HepG2 (cell line): ENCODE data around the gene TMTC3. TPM values are rescaled to one million over a fixed set of nuclear protein-coding genes. Genes with fewer than 3 reads are reported as not detected.

Experiments used
- ATAC-seq: fragments of 200-7000 bp; cut with Tn5 transposase; 3 replicates; pipeline ENCODE4 v1.9.1; 2020; ENCODE audit warnings: mild to moderate bottlenecking, moderate library complexity
- BruUV-seq: library from RNA; stranded (reverse); fragments of 400-500 nt; replicated peaks from 2 replicates; lab custom pipeline; 2021; lab: Mats Ljungman, UMichigan
- CTCF ChIA-PET: fragments of 300-600 bp; formaldehyde crosslinking; extraction: SDS; loops from one replicate; lab custom pipeline; 2021; ENCODE audit warnings: low total read pairs, inconsistent platforms, low intra/inter-chr PET ratio; lab: Yijun Ruan, JAX
- POLR2A ChIA-PET: fragments of 350-600 bp; sonication (Branson Sonifier 250); formaldehyde crosslinking; loops from one replicate; lab custom pipeline; 2020; ENCODE audit warnings: antibody characterized with exemption, inconsistent platforms; lab: Yijun Ruan, JAX
- DNase-seq: peaks from one replicate; pipeline ENCODE4 v3.0.0-alpha.2; 2015; ENCODE audit warnings: low spot score
- FAIRE-seq: peaks from 3 replicates; lab custom pipeline; 2011; peaks lifted over from hg19 to GRCh38; lab: Jason Lieb, UNC
- H2AFZ ChIP-seq: one replicate; pipeline ENCODE4 v1.6.1; 2011; ENCODE audit warnings: low read length, inconsistent platforms
- H3K27ac ChIP-seq: fragments of 300-600 bp; 3 replicates; pipeline ENCODE4 v1.8.0; 2011; ENCODE audit warnings: mixed run types, mild to moderate bottlenecking, mixed read lengths, low read length, inconsistent platforms; ENCODE audit not compliant: insufficient read depth; ENCODE audit errors: extremely low read length
- H3K27me3 ChIP-seq, 2 experiments: fragments of 200-600 bp in 1 of 2; 2 replicates in 1 of 2; 3 replicates in 1 of 2; pipeline versions ENCODE4 v1.6.0 to v1.8.0; 2011; ENCODE audit warnings: low read length in 2 of 2, mild to moderate bottlenecking in 2 of 2, moderate library complexity in 2 of 2, inconsistent platforms in 1 of 2; ENCODE audit not compliant: insufficient read depth in 2 of 2, control insufficient read depth in 1 of 2
- H3K36me3 ChIP-seq, 2 experiments: fragments of 200-600 bp in 1 of 2; replicated peaks in 1 of 2; 2 replicates in 1 of 2; 3 replicates in 1 of 2; pipeline versions ENCODE4 v1.5.1 to v1.8.0; 2011; ENCODE audit warnings: low read length in 2 of 2, inconsistent platforms in 1 of 2; ENCODE audit not compliant: insufficient read depth in 2 of 2, control insufficient read depth in 1 of 2
- H3K4me1 ChIP-seq: 2 replicates; pipeline ENCODE4 v1.5.1; 2012; ENCODE audit warnings: low read length, inconsistent platforms; ENCODE audit not compliant: insufficient read depth
- H3K4me2 ChIP-seq: 2 replicates; pipeline ENCODE4 v1.6.0; 2011; ENCODE audit warnings: low read depth, low read length, inconsistent platforms
- H3K4me3 ChIP-seq, 3 experiments: fragments of 200-600 bp in 1 of 3; sonication (generic), shearing (Covaris generic) in 1 of 3; replicated peaks in 1 of 3; 2 replicates each; pipeline ENCODE4 v1.5.1; 2011 to 2016; ENCODE audit warnings: low read length in 3 of 3, inconsistent platforms in 2 of 3, low read depth in 2 of 3, mild to moderate bottlenecking in 2 of 3, control low read depth in 1 of 3, mixed read lengths in 1 of 3; ENCODE audit not compliant: insufficient read depth in 1 of 3
- H3K79me2 ChIP-seq: one replicate; pipeline ENCODE4 v1.6.1; 2011; ENCODE audit warnings: low read length, inconsistent platforms; ENCODE audit not compliant: insufficient read depth
- H3K9ac ChIP-seq: 2 replicates; pipeline ENCODE4 v1.6.0; 2011; ENCODE audit warnings: mild to moderate bottlenecking, low read depth, low read length, inconsistent platforms; ENCODE audit not compliant: insufficient read depth
- H3K9me3 ChIP-seq: 2 replicates; pipeline ENCODE4 v1.5.1; 2012; ENCODE audit warnings: mild to moderate bottlenecking, low read length
- H4K20me1 ChIP-seq: 2 replicates; pipeline ENCODE4 v1.6.0; 2011; ENCODE audit warnings: inconsistent platforms, mild to moderate bottlenecking, low read length, moderate library complexity; ENCODE audit not compliant: insufficient read depth
- ATF7 ChIP-seq, 2 experiments: fragments of 450-650 bp in 1 of 2; sonication (generic) in 1 of 2; formaldehyde crosslinking in 1 of 2; IDR thresholded peaks; 2 replicates each; pipeline versions ENCODE4 v1.4.0 to v1.6.1; 2016 to 2020; ENCODE audit warnings: antibody characterized with exemption in 1 of 2, mild to moderate bottlenecking in 1 of 2, missing genetic modification reagents in 1 of 2
- ESRRA ChIP-seq: sonication (generic); formaldehyde crosslinking; IDR thresholded peaks from 2 replicates; pipeline ENCODE4 v1.5.1; 2020; ENCODE audit warnings: mild to moderate bottlenecking, low read depth, missing genetic modification reagents
- ZFP37 ChIP-seq: sonication (generic); formaldehyde crosslinking; IDR thresholded peaks from 2 replicates; pipeline ENCODE4 v1.4.0; 2020; ENCODE audit warnings: missing genetic modification reagents, borderline replicate concordance
- ZNF326 ChIP-seq: sonication (generic); formaldehyde crosslinking; IDR thresholded peaks from 2 replicates; pipeline ENCODE4 v1.4.0; 2020; ENCODE audit warnings: missing genetic modification reagents, borderline replicate concordance
- ZNF564 ChIP-seq: sonication (generic); formaldehyde crosslinking; IDR thresholded peaks from 2 replicates; pipeline ENCODE4 v1.8.1; 2023; ENCODE audit warnings: mild to moderate bottlenecking, missing genetic modification reagents
- WGBS: methylation state at CpG from one replicate; pipeline ENCODE4 v1.1.6; 2017; ENCODE audit warnings: low lambda C conversion rate; 5-methylcytosine and 5-hydroxymethylcytosine counted together
- in situ Hi-C: cut with HindIII; loops from 2 replicates; pipeline ENCODE4 v1.10.0; 2017; ENCODE audit warnings: low pct_unique_long_range_greater_than_20kb; ENCODE audit not compliant: extremely low pct_ligation_motif_present
- intact Hi-C: fragments of 100-400 bp; cut with micrococcal nuclease; formaldehyde crosslinking; loops from one replicate; pipeline ENCODE4 v1.10.0; 2022; ENCODE audit not compliant: unreplicated experiment
- polyA plus RNA-seq, 8 experiments: library from polyadenylated mRNA; depleted of rRNA in 3 of 8; stranded (reverse) in 7 of 8; unstranded in 1 of 8; fragments of >200 nt; fragmentation: Illumina TruSeq in 4 of 8; extraction: Trizol in 4 of 8; gene quantifications; 2 replicates each; pipeline versions ENCODE4 v1.2.1 to v1.2.3, GENCODE V29; 2011 to 2016; ENCODE audit warnings: low read depth in 4 of 8, missing spikeins in 1 of 8, mixed read lengths in 1 of 8; ENCODE audit not compliant: insufficient read depth in 1 of 8
- total RNA-seq, 5 experiments: library from RNA; depleted of rRNA; stranded (reverse); fragments of >200 nt; fragmentation: Illumina TruSeq; extraction: Trizol; gene quantifications; 2 replicates each; pipeline ENCODE4 v1.2.3, GENCODE V29; 2016; ENCODE audit warnings: low read depth in 1 of 5
- TF ChIP-seq, protein P1 (sequence below): fragments of 450-650 bp; IDR thresholded peaks from 2 replicates; pipeline ENCODE4 v1.6.1; 2017; ENCODE audit warnings: mild to moderate bottlenecking
- TF ChIP-seq, protein P2 (sequence below): IDR thresholded peaks from 2 replicates; pipeline ENCODE4 v1.6.1; 2016; ENCODE audit warnings: control low read depth
- TF ChIP-seq, protein P3 (sequence below): sonication (generic); formaldehyde crosslinking; IDR thresholded peaks from 2 replicates; pipeline ENCODE4 v1.5.0; 2020; ENCODE audit warnings: mild to moderate bottlenecking, missing genetic modification reagents, moderate library complexity
- TF ChIP-seq, protein P4 (sequence below): sonication (generic); formaldehyde crosslinking; IDR thresholded peaks from 2 replicates; pipeline ENCODE4 v1.9.0; 2022; ENCODE audit warnings: low read depth, missing genetic modification reagents
- TF ChIP-seq, protein P5 (sequence below): sonication (generic); formaldehyde crosslinking; IDR thresholded peaks from 2 replicates; pipeline ENCODE4 v1.4.0; 2020; ENCODE audit warnings: missing genetic modification reagents

The TMTC3 gene
- total and polyA plus RNA-seq, 2 of the 13 experiments (the other 11 are each of a cell fraction or from before 2014, with no cell fraction given) = 6.3 to 22.5 TPM

DNA sequence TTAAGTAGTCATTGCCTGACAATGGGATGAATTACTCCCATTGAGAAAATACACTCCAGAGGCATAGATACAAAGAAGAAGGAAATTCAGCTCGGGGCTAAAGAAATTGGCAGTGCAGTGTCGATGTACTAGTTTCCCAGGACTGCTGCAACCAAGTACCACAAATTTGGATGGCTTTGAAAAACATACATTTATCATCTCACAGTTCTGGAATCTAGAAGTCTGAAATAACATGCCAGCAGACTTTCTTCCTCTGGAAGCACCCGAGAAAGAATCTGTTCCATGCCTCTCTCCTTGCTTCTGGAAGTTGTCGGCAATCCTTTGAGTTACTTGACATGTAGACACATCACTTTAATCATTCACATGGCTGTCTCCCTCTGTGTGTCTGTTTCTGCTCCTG, 101.9 kb downstream of the TMTC3 start:
- H3K4me2 ChIP-seq = no peak overlapping the region
- H3K27ac ChIP-seq = no peak overlapping the region
- TF ChIP-seq, protein P1, sequence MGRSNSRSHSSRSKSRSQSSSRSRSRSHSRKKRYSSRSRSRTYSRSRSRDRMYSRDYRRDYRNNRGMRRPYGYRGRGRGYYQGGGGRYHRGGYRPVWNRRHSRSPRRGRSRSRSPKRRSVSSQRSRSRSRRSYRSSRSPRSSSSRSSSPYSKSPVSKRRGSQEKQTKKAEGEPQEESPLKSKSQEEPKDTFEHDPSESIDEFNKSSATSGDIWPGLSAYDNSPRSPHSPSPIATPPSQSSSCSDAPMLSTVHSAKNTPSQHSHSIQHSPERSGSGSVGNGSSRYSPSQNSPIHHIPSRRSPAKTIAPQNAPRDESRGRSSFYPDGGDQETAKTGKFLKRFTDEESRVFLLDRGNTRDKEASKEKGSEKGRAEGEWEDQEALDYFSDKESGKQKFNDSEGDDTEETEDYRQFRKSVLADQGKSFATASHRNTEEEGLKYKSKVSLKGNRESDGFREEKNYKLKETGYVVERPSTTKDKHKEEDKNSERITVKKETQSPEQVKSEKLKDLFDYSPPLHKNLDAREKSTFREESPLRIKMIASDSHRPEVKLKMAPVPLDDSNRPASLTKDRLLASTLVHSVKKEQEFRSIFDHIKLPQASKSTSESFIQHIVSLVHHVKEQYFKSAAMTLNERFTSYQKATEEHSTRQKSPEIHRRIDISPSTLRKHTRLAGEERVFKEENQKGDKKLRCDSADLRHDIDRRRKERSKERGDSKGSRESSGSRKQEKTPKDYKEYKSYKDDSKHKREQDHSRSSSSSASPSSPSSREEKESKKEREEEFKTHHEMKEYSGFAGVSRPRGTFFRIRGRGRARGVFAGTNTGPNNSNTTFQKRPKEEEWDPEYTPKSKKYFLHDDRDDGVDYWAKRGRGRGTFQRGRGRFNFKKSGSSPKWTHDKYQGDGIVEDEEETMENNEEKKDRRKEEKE = no peak
- no peak for TF ChIP-seq ATF7 (IDR thresholded peaks at IDR 0.05)
- TF ChIP-seq ATF7 (CRISPR knock-in tag; IDR thresholded peaks at IDR 0.05) = no peak
- TF ChIP-seq ZNF564 = no peak
- TF ChIP-seq, protein P2, sequence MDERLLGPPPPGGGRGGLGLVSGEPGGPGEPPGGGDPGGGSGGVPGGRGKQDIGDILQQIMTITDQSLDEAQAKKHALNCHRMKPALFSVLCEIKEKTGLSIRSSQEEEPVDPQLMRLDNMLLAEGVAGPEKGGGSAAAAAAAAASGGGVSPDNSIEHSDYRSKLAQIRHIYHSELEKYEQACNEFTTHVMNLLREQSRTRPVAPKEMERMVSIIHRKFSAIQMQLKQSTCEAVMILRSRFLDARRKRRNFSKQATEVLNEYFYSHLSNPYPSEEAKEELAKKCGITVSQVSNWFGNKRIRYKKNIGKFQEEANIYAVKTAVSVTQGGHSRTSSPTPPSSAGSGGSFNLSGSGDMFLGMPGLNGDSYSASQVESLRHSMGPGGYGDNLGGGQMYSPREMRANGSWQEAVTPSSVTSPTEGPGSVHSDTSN (CRISPR knock-in tag) = no peak
- TF ChIP-seq, protein P3, sequence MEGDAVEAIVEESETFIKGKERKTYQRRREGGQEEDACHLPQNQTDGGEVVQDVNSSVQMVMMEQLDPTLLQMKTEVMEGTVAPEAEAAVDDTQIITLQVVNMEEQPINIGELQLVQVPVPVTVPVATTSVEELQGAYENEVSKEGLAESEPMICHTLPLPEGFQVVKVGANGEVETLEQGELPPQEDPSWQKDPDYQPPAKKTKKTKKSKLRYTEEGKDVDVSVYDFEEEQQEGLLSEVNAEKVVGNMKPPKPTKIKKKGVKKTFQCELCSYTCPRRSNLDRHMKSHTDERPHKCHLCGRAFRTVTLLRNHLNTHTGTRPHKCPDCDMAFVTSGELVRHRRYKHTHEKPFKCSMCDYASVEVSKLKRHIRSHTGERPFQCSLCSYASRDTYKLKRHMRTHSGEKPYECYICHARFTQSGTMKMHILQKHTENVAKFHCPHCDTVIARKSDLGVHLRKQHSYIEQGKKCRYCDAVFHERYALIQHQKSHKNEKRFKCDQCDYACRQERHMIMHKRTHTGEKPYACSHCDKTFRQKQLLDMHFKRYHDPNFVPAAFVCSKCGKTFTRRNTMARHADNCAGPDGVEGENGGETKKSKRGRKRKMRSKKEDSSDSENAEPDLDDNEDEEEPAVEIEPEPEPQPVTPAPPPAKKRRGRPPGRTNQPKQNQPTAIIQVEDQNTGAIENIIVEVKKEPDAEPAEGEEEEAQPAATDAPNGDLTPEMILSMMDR = no peak
- TF ChIP-seq, protein P4, sequence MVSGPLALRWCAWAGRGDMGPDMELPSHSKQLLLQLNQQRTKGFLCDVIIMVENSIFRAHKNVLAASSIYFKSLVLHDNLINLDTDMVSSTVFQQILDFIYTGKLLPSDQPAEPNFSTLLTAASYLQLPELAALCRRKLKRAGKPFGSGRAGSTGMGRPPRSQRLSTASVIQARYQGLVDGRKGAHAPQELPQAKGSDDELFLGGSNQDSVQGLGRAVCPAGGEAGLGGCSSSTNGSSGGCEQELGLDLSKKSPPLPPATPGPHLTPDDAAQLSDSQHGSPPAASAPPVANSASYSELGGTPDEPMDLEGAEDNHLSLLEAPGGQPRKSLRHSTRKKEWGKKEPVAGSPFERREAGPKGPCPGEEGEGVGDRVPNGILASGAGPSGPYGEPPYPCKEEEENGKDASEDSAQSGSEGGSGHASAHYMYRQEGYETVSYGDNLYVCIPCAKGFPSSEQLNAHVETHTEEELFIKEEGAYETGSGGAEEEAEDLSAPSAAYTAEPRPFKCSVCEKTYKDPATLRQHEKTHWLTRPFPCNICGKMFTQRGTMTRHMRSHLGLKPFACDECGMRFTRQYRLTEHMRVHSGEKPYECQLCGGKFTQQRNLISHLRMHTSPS (CRISPR knock-in tag) = no peak
- no peak for TF ChIP-seq ESRRA (CRISPR knock-in tag)
- no peak for TF ChIP-seq ZNF326
- no peak for TF ChIP-seq ZFP37 (CRISPR knock-in tag)
- TF ChIP-seq, protein P5, sequence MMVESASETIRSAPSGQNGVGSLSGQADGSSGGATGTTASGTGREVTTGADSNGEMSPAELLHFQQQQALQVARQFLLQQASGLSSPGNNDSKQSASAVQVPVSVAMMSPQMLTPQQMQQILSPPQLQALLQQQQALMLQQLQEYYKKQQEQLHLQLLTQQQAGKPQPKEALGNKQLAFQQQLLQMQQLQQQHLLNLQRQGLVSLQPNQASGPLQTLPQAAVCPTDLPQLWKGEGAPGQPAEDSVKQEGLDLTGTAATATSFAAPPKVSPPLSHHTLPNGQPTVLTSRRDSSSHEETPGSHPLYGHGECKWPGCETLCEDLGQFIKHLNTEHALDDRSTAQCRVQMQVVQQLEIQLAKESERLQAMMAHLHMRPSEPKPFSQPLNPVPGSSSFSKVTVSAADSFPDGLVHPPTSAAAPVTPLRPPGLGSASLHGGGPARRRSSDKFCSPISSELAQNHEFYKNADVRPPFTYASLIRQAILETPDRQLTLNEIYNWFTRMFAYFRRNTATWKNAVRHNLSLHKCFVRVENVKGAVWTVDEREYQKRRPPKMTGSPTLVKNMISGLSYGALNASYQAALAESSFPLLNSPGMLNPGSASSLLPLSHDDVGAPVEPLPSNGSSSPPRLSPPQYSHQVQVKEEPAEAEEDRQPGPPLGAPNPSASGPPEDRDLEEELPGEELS (CRISPR knock-in tag) = no peak
- TF ChIP-seq, all 625 proteins: peak for 0
- ChIA-PET CTCF (no interaction called here), POLR2A (no interaction called here)
- H3K79me2 ChIP-seq = no peaks in the 10 kb centered on the region
- no peaks in the 10 kb centered on the region for H3K27me3 ChIP-seq
- BruUV-seq = no TSS peak
- H2AFZ ChIP-seq = no peak overlapping the region
- H3K9me3 ChIP-seq = no peaks in the 10 kb centered on the region
- in situ Hi-C loops (no loop called here), intact Hi-C loops (no loop called here)
- FAIRE-seq (no peak), DNase-seq (no peak), ATAC-seq (no peak)
- no peaks in the 10 kb centered on the region for H4K20me1 ChIP-seq
- no peak overlapping the region for H3K4me3 ChIP-seq
- 25% methylated on average over 4 of the region's 4 CpGs for WGBS
- no peaks in the 10 kb centered on the region for H3K4me1 ChIP-seq
- no peak overlapping the region for H3K9ac ChIP-seq
- H3K36me3 ChIP-seq = no peaks in the 10 kb centered on the region
